Osteocyte (in vitro differentiated cells): ENCODE data around the gene FOXA2. TPM values are rescaled to one million over a fixed set of nuclear protein-coding genes. Genes with fewer than 3 reads are reported as not detected.

Source experiments
- DNase-seq: peaks from one replicate; pipeline ENCODE4 v3.0.0; 2021; ENCODE audit warnings: mixed read lengths; ENCODE audit not compliant: unreplicated experiment; ENCODE audit errors: extremely low spot score
- H3K27ac Mint-ChIP-seq: one replicate; pipeline ENCODE4 v1.8.0; 2021; ENCODE audit warnings: mild to moderate bottlenecking, mixed read lengths; ENCODE audit not compliant: unreplicated experiment
- H3K27me3 Mint-ChIP-seq: one replicate; pipeline ENCODE4 v1.8.0; 2021; ENCODE audit warnings: mixed read lengths; ENCODE audit not compliant: unreplicated experiment
- H3K36me3 Mint-ChIP-seq: one replicate; pipeline ENCODE4 v1.8.0; 2021; ENCODE audit warnings: mixed read lengths; ENCODE audit not compliant: unreplicated experiment
- H3K4me1 Mint-ChIP-seq: one replicate; pipeline ENCODE4 v1.8.0; 2021; ENCODE audit warnings: mixed read lengths; ENCODE audit not compliant: unreplicated experiment
- H3K4me3 Mint-ChIP-seq: one replicate; pipeline ENCODE4 v1.8.0; 2021; ENCODE audit warnings: mild to moderate bottlenecking, moderate library complexity, mixed read lengths; ENCODE audit not compliant: unreplicated experiment
- H3K9me3 Mint-ChIP-seq: one replicate; pipeline ENCODE4 v1.8.0; 2021; ENCODE audit warnings: mixed read lengths; ENCODE audit not compliant: unreplicated experiment
- total RNA-seq: library from RNA; stranded (reverse); gene quantifications from 2 replicates; pipeline ENCODE4 v1.2.1, GENCODE V29; 2021
- TF ChIP-seq, protein P1 (sequence below): fragments of 200-600 bp; sonication (generic); IDR thresholded peaks from 2 replicates; pipeline ENCODE4 v1.5.0; 2021; ENCODE audit warnings: antibody characterized with exemption, mild to moderate bottlenecking, moderate library complexity

Gene FOXA2
- total RNA-seq, 1 donor from 2014 or later: not detected

- DNase-seq: no peak
- no peaks in the 10 kb centered on the region for H3K9me3 Mint-ChIP-seq
- H3K36me3 Mint-ChIP-seq: no peaks in the 10 kb centered on the region
- H3K27ac Mint-ChIP-seq: no peak overlapping the region
- H3K4me3 Mint-ChIP-seq: no peak overlapping the region
- peaks cover 34% of the 10 kb centered on the region for H3K27me3 Mint-ChIP-seq
- TF ChIP-seq, protein P1, sequence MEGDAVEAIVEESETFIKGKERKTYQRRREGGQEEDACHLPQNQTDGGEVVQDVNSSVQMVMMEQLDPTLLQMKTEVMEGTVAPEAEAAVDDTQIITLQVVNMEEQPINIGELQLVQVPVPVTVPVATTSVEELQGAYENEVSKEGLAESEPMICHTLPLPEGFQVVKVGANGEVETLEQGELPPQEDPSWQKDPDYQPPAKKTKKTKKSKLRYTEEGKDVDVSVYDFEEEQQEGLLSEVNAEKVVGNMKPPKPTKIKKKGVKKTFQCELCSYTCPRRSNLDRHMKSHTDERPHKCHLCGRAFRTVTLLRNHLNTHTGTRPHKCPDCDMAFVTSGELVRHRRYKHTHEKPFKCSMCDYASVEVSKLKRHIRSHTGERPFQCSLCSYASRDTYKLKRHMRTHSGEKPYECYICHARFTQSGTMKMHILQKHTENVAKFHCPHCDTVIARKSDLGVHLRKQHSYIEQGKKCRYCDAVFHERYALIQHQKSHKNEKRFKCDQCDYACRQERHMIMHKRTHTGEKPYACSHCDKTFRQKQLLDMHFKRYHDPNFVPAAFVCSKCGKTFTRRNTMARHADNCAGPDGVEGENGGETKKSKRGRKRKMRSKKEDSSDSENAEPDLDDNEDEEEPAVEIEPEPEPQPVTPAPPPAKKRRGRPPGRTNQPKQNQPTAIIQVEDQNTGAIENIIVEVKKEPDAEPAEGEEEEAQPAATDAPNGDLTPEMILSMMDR: no peak
- H3K4me1 Mint-ChIP-seq: no peaks in the 10 kb centered on the region
Observed at GRCh38 chr20:22616551-22616950, 32.2 kb upstream of the FOXA2 start.

GRCh38 chr20:22615425-22615824 is 31.1 kb upstream of the FOXA2 start:
- TF ChIP-seq, protein P1: no peak
- DNase-seq: no peak
- H3K4me1 Mint-ChIP-seq: no peaks in the 10 kb centered on the region
- no peaks in the 10 kb centered on the region for H3K36me3 Mint-ChIP-seq
- peaks cover 34% of the 10 kb centered on the region for H3K27me3 Mint-ChIP-seq
- no peak overlapping the region for H3K27ac Mint-ChIP-seq
- no peaks in the 10 kb centered on the region for H3K9me3 Mint-ChIP-seq
- H3K4me3 Mint-ChIP-seq: no peak overlapping the region

DNA sequence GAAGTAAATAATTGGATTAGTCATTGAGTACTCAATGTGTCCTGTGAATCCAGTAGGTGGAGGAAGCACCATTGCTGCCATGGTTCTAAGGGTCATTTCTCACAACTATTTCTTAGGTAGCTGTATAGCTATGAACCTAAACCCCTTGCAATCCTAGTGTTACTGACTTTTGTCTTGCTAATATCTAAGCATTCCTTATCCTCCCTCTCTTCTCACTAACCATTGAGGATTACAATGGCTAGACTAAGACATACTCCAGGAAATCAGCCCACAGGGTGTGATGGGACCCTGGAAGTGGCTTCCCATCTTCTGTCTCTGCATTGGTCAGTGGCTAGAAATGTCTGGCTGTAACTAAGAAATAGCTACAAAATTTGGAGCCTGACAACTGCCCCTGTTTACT is 27.3 kb upstream of the FOXA2 start:
- H3K36me3 Mint-ChIP-seq: no peaks in the 10 kb centered on the region
- H3K9me3 Mint-ChIP-seq: no peaks in the 10 kb centered on the region
- TF ChIP-seq, protein P1: no peak
- no peaks in the 10 kb centered on the region for H3K4me1 Mint-ChIP-seq
- no peak for DNase-seq
- peaks cover 35% of the 10 kb centered on the region for H3K27me3 Mint-ChIP-seq
- H3K27ac Mint-ChIP-seq: no peak overlapping the region
- H3K4me3 Mint-ChIP-seq: no peak overlapping the region

- DNase-seq: no peak
- Mint-ChIP-seq H3K4me1 (no peaks in the 10 kb centered on the region), H3K9me3 (no peaks in the 10 kb centered on the region), H3K27me3 (peaks cover 25% of the 10 kb centered on the region), H3K4me3 (no peak overlapping the region), H3K27ac (no peak overlapping the region), H3K36me3 (no peaks in the 10 kb centered on the region)
- TF ChIP-seq, protein P1: no peak
Observed at GRCh38 chr20:22607695-22608094, 23.3 kb upstream of the FOXA2 start.

DNA sequence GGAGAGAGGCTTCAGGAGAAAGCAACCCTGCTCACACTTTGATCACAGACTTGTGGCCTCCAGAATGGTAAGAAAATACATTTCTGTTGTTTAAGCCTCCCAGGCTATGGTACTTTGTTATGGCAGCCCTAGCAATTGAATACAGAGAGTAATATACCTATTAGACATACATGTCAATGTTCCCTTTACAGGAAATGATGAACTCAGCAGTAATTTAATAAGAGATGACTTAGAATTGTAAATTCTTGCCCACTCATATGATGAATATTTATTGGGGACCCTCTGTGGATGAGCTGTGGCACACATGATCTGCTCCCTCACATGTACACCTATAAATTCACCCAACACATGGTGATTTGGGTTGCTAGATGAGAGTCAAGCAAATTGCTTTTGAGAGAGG is 20.4 kb upstream of the FOXA2 start:
- no peaks in the 10 kb centered on the region for H3K36me3 Mint-ChIP-seq
- peaks cover 23% of the 10 kb centered on the region for H3K27me3 Mint-ChIP-seq
- TF ChIP-seq, protein P1: no peak
- no peaks in the 10 kb centered on the region for H3K9me3 Mint-ChIP-seq
- H3K4me3 Mint-ChIP-seq: no peak overlapping the region
- no peaks in the 10 kb centered on the region for H3K4me1 Mint-ChIP-seq
- DNase-seq: no peak
- no peak overlapping the region for H3K27ac Mint-ChIP-seq
